OCI-LY1 (cell line): Measurements from ENCODE around the gene HCAR3.

Source experiments
- CTCF ChIP-seq: fragments of 200-600 bp; sonication (generic), shearing (Covaris generic); IDR thresholded peaks from 2 replicates; pipeline ENCODE4 v1.5.1; 2017; ENCODE audit warnings: mild to moderate bottlenecking, antibody characterized with exemption, low read length, moderate library complexity, mixed read lengths
- EZH2 ChIP-seq: fragments of 200-600 bp; sonication (generic), shearing (Covaris generic); IDR thresholded peaks from 2 replicates; pipeline ENCODE4 v1.8.0; 2017; ENCODE audit warnings: borderline replicate concordance, mixed run types, mild to moderate bottlenecking, antibody characterized with exemption, low read length, moderate library complexity, mixed read lengths

GRCh38 chr12:122721057-122721545 is 4.5 kb upstream of the HCAR3 start:
- no peak for TF ChIP-seq EZH2
- no peak for TF ChIP-seq CTCF
